GM12878 (cell line): Measurements from ENCODE around the gene KCNN1. TPM values are rescaled to one million over a fixed set of nuclear protein-coding genes. Genes with fewer than 3 reads are reported as not detected.

Experiments
- ASH2L ChIP-seq: fragments of 300-600, 200-600 bp; sonication (generic); IDR thresholded peaks from 2 replicates; pipeline ENCODE4 v1.6.1; 2017; ENCODE audit warnings: low read depth, mild to moderate bottlenecking, borderline replicate concordance
- CBX5 ChIP-seq: sonication (generic); IDR thresholded peaks from 2 replicates; pipeline ENCODE4 v1.6.1; 2016; ENCODE audit warnings: low read depth, moderate library complexity, mild to moderate bottlenecking, inconsistent platforms
- CEBPZ ChIP-seq: fragments of 150-350 bp; IDR thresholded peaks from 2 replicates; pipeline ENCODE4 v1.6.1; 2016; ENCODE audit warnings: low read depth, low read length
- CTCF ChIP-seq, 3 experiments: IDR thresholded peaks in 2 of 3; conservative IDR thresholded peaks in 1 of 3; 2 replicates each; pipeline ENCODE4 v1.5.1; 2011; ENCODE audit warnings: low read depth in 3 of 3, low read length in 3 of 3, mild to moderate bottlenecking in 3 of 3, control low read depth in 2 of 3, moderate library complexity in 2 of 3, inconsistent platforms in 1 of 3, mixed read lengths in 1 of 3; ENCODE audit not compliant: control insufficient read depth in 2 of 3, insufficient read depth in 1 of 3; ENCODE audit errors: extremely low read depth in 1 of 3
- GATAD2B ChIP-seq: fragments of 450-650 bp; conservative IDR thresholded peaks from 2 replicates; pipeline ENCODE4 v1.6.1; 2017; ENCODE audit warnings: low read depth, mild to moderate bottlenecking, moderate library complexity
- KAT2A ChIP-seq: conservative IDR thresholded peaks from 2 replicates; pipeline ENCODE4 v1.6.1; 2011; ENCODE audit warnings: low read depth, low read length; ENCODE audit not compliant: control insufficient read depth
- KLF5 ChIP-seq: fragments of 450-650 bp; IDR thresholded peaks from 2 replicates; pipeline ENCODE4 v1.6.1; 2014; ENCODE audit warnings: mild to moderate bottlenecking; ENCODE audit not compliant: partially characterized antibody
- LARP7 ChIP-seq: fragments of 450-650 bp; IDR thresholded peaks from 2 replicates; pipeline ENCODE4 v1.6.1; 2017; ENCODE audit warnings: mild to moderate bottlenecking
- NFYB ChIP-seq: IDR thresholded peaks from 2 replicates; pipeline ENCODE4 v1.6.1; 2011; ENCODE audit warnings: low read depth, mild to moderate bottlenecking, low read length, improper control_type of control experiment, moderate library complexity; ENCODE audit not compliant: insufficient read depth
- NR2C1 ChIP-seq: fragments of 450-650 bp; IDR thresholded peaks from 2 replicates; pipeline ENCODE4 v1.6.1; 2017; ENCODE audit warnings: antibody characterized with exemption, mild to moderate bottlenecking, moderate library complexity
- POLR2AphosphoS5 ChIP-seq: IDR thresholded peaks from 2 replicates; pipeline ENCODE4 v1.6.1; 2011; ENCODE audit warnings: mild to moderate bottlenecking, low read length, inconsistent platforms
- PRDM15 ChIP-seq: fragments of 450-650 bp; formaldehyde crosslinking; IDR thresholded peaks from 2 replicates; pipeline ENCODE4 v1.4.0; 2020; ENCODE audit warnings: mild to moderate bottlenecking, moderate library complexity
- SIX5 ChIP-seq: IDR thresholded peaks from 2 replicates; pipeline ENCODE4 v1.6.1; 2011; ENCODE audit warnings: mild to moderate bottlenecking, low read depth, low read length, moderate library complexity; ENCODE audit not compliant: severe bottlenecking
- STAT3 ChIP-seq: IDR thresholded peaks from 2 replicates; pipeline ENCODE4 v1.6.1; 2011; ENCODE audit warnings: low read depth, low read length, improper control_type of control experiment
- TCF3 ChIP-seq: IDR thresholded peaks from 2 replicates; pipeline ENCODE4 v1.6.1; 2012; ENCODE audit warnings: low read depth, mild to moderate bottlenecking, low read length, borderline replicate concordance; ENCODE audit not compliant: insufficient read depth
- YBX1 ChIP-seq: fragments of 450-650 bp; IDR thresholded peaks from 2 replicates; pipeline ENCODE4 v1.6.1; 2016; ENCODE audit warnings: antibody characterized with exemption
- YY1 ChIP-seq: IDR thresholded peaks from 2 replicates; pipeline ENCODE4 v1.6.1; 2011; ENCODE audit warnings: low read depth, mild to moderate bottlenecking, low read length
- ZZZ3 ChIP-seq: IDR thresholded peaks from 2 replicates; pipeline ENCODE4 v1.6.1; 2011; ENCODE audit warnings: low read depth; ENCODE audit not compliant: control insufficient read depth, insufficient read length
- polyA plus RNA-seq, 11 experiments: library from polyadenylated mRNA; depleted of rRNA in 4 of 11; unstranded in 6 of 11; stranded (reverse) in 5 of 11; fragments of >200 nt; fragmentation: Nextera tagmentation in 4 of 11; fragmentation: Illumina TruSeq in 1 of 11; extraction: Ambion mirVana in 4 of 11; extraction: Trizol in 1 of 11; gene quantifications; 1 replicate in 1 of 11; 2 replicates in 10 of 11; pipeline versions ENCODE4 v1.2.1 to v1.2.3, GENCODE V29; 2011 to 2016; ENCODE audit warnings: inconsistent platforms in 2 of 11, missing spikeins in 2 of 11, low read depth in 1 of 11
- total RNA-seq, 4 experiments: library from RNA; depleted of rRNA in 3 of 4; stranded (reverse); fragments of >200 nt in 3 of 4; fragmentation: Illumina TruSeq in 1 of 4; extraction: Trizol in 1 of 4; gene quantifications; 2 replicates each; pipeline versions ENCODE4 v1.2.1 to v1.2.3, GENCODE V29; 2013 to 2021

KCNN1 gene
- total and polyA plus RNA-seq, 10 of the 15 experiments (the other 5 are each of a cell fraction or from before 2014, with no cell fraction given) = 0.02 to 0.95 (median 0.16) TPM; not detected in 1

GRCh38 chr19:18007044-18007916, 40.4 kb downstream of the KCNN1 start (continued):
- TF ChIP-seq CEBPZ = no peak
- TF ChIP-seq CBX5 = no peak
- TF ChIP-seq GATAD2B = 0 out of 2 replicates have a peak, but pooled peaks have one; percentile 58
- no peak for TF ChIP-seq POLR2AphosphoS5
- TF ChIP-seq KLF5 = peak; percentile 11
- TF ChIP-seq NR2C1 = no peak
- TF ChIP-seq ASH2L = no peak
- no peak for TF ChIP-seq SIX5
- no peak for TF ChIP-seq STAT3
- peak; percentile 95 to 99 (median 98); a peak in 5 of 6 replicates for TF ChIP-seq CTCF (IDR thresholded peaks at IDR 0.05 in 2 of 3, conservative IDR thresholded peaks at IDR 0.05 in 1 of 3; ENCODE audit: control insufficient read depth in 2 of 3, extremely low read depth in 1 of 3, insufficient read depth in 1 of 3, low read depth in 3 of 3, low read length in 3 of 3)
- no peak for TF ChIP-seq ZZZ3
- TF ChIP-seq YBX1 = no peak
- TF ChIP-seq TCF3 = no peak
- TF ChIP-seq YY1 = peak; percentile 65
- TF ChIP-seq PRDM15 (CRISPR knock-in tag) = no peak
- 0 out of 2 replicates have a peak, but pooled peaks have one; percentile 18 for TF ChIP-seq LARP7
- TF ChIP-seq NFYB = no peak
- TF ChIP-seq KAT2A = no peak
